ENCODE results near the gene GABRG3.

DNA sequence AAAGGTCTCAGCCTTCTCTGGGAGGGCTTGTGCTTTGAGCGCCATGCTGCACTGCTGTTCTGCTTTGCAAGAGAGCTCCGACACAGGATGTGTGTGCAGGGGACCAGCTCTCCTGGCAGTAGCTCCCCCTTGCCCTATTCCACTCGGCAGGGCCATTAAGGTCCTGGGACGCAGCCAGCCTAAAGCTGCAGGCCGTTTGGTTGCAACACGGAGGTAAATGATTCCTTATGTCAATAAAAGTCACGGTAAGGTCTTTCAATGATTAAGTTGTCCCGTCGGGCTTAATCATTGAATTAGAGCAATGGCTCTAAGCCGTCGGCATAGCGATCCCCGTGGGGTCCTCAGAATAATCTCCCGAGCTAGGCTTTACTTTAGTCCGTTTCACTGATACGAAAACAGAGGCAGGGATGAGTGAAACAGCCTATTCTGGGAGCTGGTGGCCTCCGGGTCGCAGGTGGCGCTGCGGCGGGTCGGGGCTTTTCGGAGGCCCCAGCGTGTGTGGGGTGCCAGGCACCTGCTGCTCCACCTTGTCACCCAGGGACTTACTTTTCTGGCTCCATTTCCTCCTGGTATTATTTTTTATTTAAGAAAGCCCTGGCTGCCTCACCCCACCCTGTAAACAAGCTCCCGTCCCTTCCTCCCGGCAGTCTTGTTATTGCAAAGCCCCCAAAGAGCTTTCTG, 603.0 kb downstream of the GABRG3 start:
- TF ChIP-seq POLR2AphosphoS5 (IDR thresholded peaks at IDR 0.05; ENCODE audit: low read depth, low read length) = no peak
- TF ChIP-seq, protein P1, sequence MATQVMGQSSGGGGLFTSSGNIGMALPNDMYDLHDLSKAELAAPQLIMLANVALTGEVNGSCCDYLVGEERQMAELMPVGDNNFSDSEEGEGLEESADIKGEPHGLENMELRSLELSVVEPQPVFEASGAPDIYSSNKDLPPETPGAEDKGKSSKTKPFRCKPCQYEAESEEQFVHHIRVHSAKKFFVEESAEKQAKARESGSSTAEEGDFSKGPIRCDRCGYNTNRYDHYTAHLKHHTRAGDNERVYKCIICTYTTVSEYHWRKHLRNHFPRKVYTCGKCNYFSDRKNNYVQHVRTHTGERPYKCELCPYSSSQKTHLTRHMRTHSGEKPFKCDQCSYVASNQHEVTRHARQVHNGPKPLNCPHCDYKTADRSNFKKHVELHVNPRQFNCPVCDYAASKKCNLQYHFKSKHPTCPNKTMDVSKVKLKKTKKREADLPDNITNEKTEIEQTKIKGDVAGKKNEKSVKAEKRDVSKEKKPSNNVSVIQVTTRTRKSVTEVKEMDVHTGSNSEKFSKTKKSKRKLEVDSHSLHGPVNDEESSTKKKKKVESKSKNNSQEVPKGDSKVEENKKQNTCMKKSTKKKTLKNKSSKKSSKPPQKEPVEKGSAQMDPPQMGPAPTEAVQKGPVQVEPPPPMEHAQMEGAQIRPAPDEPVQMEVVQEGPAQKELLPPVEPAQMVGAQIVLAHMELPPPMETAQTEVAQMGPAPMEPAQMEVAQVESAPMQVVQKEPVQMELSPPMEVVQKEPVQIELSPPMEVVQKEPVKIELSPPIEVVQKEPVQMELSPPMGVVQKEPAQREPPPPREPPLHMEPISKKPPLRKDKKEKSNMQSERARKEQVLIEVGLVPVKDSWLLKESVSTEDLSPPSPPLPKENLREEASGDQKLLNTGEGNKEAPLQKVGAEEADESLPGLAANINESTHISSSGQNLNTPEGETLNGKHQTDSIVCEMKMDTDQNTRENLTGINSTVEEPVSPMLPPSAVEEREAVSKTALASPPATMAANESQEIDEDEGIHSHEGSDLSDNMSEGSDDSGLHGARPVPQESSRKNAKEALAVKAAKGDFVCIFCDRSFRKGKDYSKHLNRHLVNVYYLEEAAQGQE (IDR thresholded peaks at IDR 0.05; ENCODE audit: insufficient read depth in 1 of 2, low read depth in 2 of 2, low read length in 2 of 2) = no peak

Data from PFSK-1 (cell line).